ENCODE results near the gene PHYHD1.

PHYHD1 gene

DNA sequence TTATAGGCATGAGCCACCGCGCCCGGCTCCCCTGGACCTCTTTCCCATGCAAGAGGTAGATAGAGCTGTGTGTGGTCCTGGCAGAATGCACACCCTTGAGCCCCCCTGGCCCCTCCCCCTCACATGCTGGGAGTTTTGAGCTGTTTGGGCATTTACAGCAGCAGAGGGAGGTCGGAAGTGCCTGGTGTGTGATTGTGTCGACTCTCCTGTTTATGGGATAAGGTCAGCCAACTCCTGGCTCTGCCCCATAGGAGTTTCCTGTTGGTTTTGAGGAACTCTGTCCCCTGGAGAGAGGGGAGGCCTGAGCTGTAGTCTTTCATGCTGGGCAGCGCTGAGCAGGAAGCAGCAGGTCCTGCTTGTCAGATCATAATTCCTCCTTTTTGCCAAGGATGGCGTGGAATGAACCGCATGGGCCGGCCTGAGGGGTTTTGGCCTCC is 32.9 kb upstream of the PHYHD1 start:
- H3K9ac ChIP-seq (ENCODE audit: low read length): no peak overlapping the region
- H3K27ac ChIP-seq (ENCODE audit: low read length): no peak overlapping the region
- H4K20me1 ChIP-seq (ENCODE audit: insufficient read depth, low read length): no peaks in the 10 kb centered on the region
- H3K4me3 ChIP-seq (ENCODE audit: low read length): no peak overlapping the region
- no peaks in the 10 kb centered on the region for H3K36me3 ChIP-seq (replicated peaks; ENCODE audit: insufficient read depth, low read length)
- no peak overlapping the region for H2AFZ ChIP-seq (ENCODE audit: low read length)
- H3K9me3 ChIP-seq (replicated peaks; ENCODE audit: insufficient read depth, low read length): no peaks in the 10 kb centered on the region
- TF ChIP-seq, protein P1, sequence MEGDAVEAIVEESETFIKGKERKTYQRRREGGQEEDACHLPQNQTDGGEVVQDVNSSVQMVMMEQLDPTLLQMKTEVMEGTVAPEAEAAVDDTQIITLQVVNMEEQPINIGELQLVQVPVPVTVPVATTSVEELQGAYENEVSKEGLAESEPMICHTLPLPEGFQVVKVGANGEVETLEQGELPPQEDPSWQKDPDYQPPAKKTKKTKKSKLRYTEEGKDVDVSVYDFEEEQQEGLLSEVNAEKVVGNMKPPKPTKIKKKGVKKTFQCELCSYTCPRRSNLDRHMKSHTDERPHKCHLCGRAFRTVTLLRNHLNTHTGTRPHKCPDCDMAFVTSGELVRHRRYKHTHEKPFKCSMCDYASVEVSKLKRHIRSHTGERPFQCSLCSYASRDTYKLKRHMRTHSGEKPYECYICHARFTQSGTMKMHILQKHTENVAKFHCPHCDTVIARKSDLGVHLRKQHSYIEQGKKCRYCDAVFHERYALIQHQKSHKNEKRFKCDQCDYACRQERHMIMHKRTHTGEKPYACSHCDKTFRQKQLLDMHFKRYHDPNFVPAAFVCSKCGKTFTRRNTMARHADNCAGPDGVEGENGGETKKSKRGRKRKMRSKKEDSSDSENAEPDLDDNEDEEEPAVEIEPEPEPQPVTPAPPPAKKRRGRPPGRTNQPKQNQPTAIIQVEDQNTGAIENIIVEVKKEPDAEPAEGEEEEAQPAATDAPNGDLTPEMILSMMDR (IDR thresholded peaks at IDR 0.05; ENCODE audit: low read length): no peak
- TF ChIP-seq EZH2 (optimal IDR thresholded peaks at IDR 0.05; ENCODE audit: low read depth, low read length) (no peak), EZH2phosphoT487 (IDR thresholded peaks at IDR 0.05; ENCODE audit: low read length) (no peak)
- H3K9me2 ChIP-seq (replicated peaks; ENCODE audit: insufficient read depth, low read length): no peaks in the 10 kb centered on the region
- no peaks in the 10 kb centered on the region for H3F3A ChIP-seq (ENCODE audit: insufficient read depth, low read length)
- H3K4me2 ChIP-seq (ENCODE audit: low read depth, low read length): no peak overlapping the region
- H3K27me3 ChIP-seq (replicated peaks; ENCODE audit: insufficient read depth, low read length): no peaks in the 10 kb centered on the region
- peaks cover 60% of the 10 kb centered on the region for H3K79me2 ChIP-seq (ENCODE audit: low read length)
- no peak for DNase-seq
- H3K4me1 ChIP-seq (ENCODE audit: low read length): peaks cover 4% of the 10 kb centered on the region; the same call in 1 of the 2 replicates

DNA sequence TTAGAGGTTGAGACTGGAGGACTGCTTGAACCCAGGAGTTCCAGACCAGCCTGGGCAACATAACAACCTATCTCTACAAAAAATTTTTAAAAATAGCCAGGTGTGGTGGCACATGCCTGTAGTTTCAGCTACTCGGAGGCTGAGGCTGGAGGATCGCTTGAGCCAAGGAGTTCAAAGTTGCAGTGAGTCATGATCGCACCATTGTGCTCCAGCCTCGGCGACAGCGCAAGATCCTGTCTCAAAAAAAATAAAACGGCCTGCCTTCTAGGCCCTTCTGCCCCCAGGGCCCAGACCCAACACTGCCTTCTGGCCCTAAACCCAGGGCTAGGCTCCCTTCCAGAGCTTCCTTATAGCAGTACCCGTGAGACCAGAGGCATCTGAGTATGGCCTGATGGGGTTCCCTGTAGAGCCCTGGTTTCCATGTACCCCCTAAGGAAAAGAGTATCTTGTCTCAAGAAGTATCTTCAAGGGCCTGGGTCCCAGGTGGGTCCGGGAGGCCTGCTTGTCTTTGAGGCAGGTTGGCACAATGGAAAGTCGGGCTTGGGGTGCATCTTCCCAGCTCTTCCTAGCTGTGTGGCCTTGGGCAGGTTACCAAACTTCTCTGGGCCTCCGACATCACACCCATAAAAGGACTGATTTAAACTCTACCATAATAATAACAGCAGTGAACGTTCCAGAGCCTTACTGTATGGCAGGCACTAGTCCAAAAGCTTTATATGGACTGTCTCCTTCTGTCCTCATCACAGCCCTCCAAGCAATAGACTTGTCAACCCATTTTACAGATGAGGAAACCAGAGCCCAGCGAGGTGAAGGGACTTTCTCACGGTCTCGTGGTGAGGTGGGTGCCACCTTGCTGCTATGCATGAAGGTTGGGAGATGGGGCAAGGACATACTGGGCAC is 29.2 kb upstream of the PHYHD1 start:
- Histone ChIP-seq H3F3A (ENCODE audit: insufficient read depth, low read length) (peaks cover 4% of the 10 kb centered on the region; the same call in 1 of the 2 replicates), H2AFZ (ENCODE audit: low read length) (no peak overlapping the region), H3K4me2 (ENCODE audit: low read depth, low read length) (no peak overlapping the region), H3K36me3 (replicated peaks; ENCODE audit: insufficient read depth, low read length) (no peaks in the 10 kb centered on the region), H3K79me2 (ENCODE audit: low read length) (peaks cover 44% of the 10 kb centered on the region), H3K9ac (ENCODE audit: low read length) (no peak overlapping the region), H3K27me3 (replicated peaks; ENCODE audit: insufficient read depth, low read length) (no peaks in the 10 kb centered on the region), H4K20me1 (ENCODE audit: insufficient read depth, low read length) (no peaks in the 10 kb centered on the region), H3K9me2 (replicated peaks; ENCODE audit: insufficient read depth, low read length) (no peaks in the 10 kb centered on the region), H3K4me3 (ENCODE audit: low read length) (no peak overlapping the region), H3K27ac (ENCODE audit: low read length) (no peak overlapping the region), H3K9me3 (replicated peaks; ENCODE audit: insufficient read depth, low read length) (no peaks in the 10 kb centered on the region), H3K4me1 (ENCODE audit: low read length) (peaks cover 6% of the 10 kb centered on the region; the same call in 1 of the 2 replicates)
- TF ChIP-seq EZH2phosphoT487 (IDR thresholded peaks at IDR 0.05; ENCODE audit: low read length): no peak
- TF ChIP-seq, protein P1 (IDR thresholded peaks at IDR 0.05; ENCODE audit: low read length): no peak
- DNase-seq: no peak

DNA sequence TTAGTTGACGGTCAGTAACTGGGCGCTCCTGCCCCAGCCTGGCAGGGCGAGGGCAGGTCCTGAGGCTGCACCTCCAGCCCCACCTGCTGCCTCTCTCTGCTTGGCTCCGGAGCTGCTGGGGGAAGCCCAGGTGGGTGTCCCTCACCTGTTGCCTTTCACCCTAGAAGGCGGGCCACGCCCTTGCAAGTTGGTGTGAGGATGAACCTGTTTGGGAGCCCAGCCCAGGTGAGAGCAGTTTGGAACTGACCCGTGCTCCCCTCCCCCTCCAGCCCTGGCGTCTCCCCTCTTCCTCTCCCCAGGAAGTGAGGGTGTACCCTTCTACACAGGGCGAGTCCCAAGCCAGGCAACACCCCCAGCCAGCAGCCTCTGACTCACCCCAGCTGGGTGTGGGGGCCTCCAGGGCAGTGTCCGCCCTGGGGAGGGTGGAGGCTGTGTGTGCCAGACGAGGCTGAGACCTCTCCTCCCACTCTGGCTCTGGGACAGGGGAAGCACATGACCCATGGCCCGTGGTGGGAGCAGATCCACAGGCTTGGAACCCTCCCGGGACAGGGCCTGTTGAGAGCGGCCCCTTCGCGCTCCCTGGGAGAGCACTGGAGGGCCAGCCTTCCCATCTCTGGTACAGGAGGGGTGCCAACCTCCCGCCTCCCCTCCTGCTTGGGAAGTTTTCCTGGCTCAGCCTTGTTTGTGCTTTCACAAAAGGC is 28.4 kb upstream of the PHYHD1 start:
- H3K9me3 ChIP-seq (replicated peaks; ENCODE audit: insufficient read depth, low read length): no peaks in the 10 kb centered on the region
- no peaks in the 10 kb centered on the region for H4K20me1 ChIP-seq (ENCODE audit: insufficient read depth, low read length)
- H3K79me2 ChIP-seq (ENCODE audit: low read length): peaks cover 46% of the 10 kb centered on the region
- no peak overlapping the region for H3K9ac ChIP-seq (ENCODE audit: low read length)
- TF ChIP-seq, protein P1 (IDR thresholded peaks at IDR 0.05; ENCODE audit: low read length): no peak
- no peak for TF ChIP-seq EZH2 (optimal IDR thresholded peaks at IDR 0.05; ENCODE audit: low read depth, low read length)
- no peak for TF ChIP-seq EZH2phosphoT487 (IDR thresholded peaks at IDR 0.05; ENCODE audit: low read length)
- peaks cover 6% of the 10 kb centered on the region; the same call in 1 of the 2 replicates for H3K4me1 ChIP-seq (ENCODE audit: low read length)
- peaks cover 4% of the 10 kb centered on the region; the same call in 1 of the 2 replicates for H3F3A ChIP-seq (ENCODE audit: insufficient read depth, low read length)
- DNase-seq: no peak
- no peak overlapping the region for H2AFZ ChIP-seq (ENCODE audit: low read length)
- H3K4me2 ChIP-seq (ENCODE audit: low read depth, low read length): no peak overlapping the region
- no peak overlapping the region for H3K4me3 ChIP-seq (ENCODE audit: low read length)
- H3K27ac ChIP-seq (ENCODE audit: low read length): no peak overlapping the region
- no peaks in the 10 kb centered on the region for H3K9me2 ChIP-seq (replicated peaks; ENCODE audit: insufficient read depth, low read length)
- no peaks in the 10 kb centered on the region for H3K27me3 ChIP-seq (replicated peaks; ENCODE audit: insufficient read depth, low read length)
- H3K36me3 ChIP-seq (replicated peaks; ENCODE audit: insufficient read depth, low read length): no peaks in the 10 kb centered on the region
